ENCODE measurements around the gene SCRN3.

GRCh38 chr2:174436351-174436750 lies 40.8 kb downstream of the SCRN3 start:
- no peak for TF ChIP-seq CTCF (IDR thresholded peaks at IDR 0.05)
- no peak for TF ChIP-seq POLR2A (IDR thresholded peaks at IDR 0.05)

All from vagina (tissue), 2 donors.